HFF-Myc (cell line): ENCODE results near the gene PRKCQ.

Experiments used
- DNase-seq: peaks from one replicate; pipeline ENCODE4 v3.0.0-alpha.2; 2011; ENCODE audit warnings: low read depth; ENCODE audit errors: extremely low read depth
- H3K4me3 ChIP-seq: replicated peaks from 2 replicates; pipeline ENCODE4 v1.5.1; 2011; ENCODE audit warnings: low read depth, mild to moderate bottlenecking, control low read depth, low read length
- CTCF ChIP-seq: IDR thresholded peaks from 2 replicates; pipeline ENCODE4 v1.5.1; 2012; ENCODE audit warnings: mild to moderate bottlenecking, low read depth, low read length, control low read depth; ENCODE audit errors: missing control alignments

PRKCQ gene

DNA sequence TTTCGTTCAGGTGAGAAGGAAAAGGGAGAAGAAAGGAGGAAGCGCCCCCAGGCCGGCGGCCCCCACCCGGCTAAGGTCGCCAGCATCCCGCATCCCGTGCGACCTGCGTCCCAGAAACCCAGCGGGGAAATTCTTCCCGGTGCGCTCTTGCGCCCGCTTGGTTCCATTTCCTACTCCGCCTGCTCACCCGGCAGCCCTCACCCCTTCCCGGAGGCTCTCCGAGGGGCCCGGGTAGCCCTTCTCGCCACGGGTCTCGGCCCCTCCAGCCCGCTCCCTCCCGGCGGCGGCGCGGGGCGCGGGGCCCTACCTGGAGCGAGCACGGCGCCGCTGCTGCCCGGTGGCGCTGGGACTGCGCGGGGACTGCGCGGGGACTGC is at the start of gene PRKCQ:
TSS of gene PRKCQ (minus strand) at position 373 of the 375 bp plus-strand sequence. CDS start 65,141 bp downstream, outside the sequence.
- no peak for DNase-seq
- H3K4me3 ChIP-seq = peak within 1 kb of the TSS; percentile 87
- no peak for TF ChIP-seq CTCF

GRCh38 chr10:6625428-6625827 is 45.4 kb upstream of the PRKCQ start:
- no peak overlapping the region for H3K4me3 ChIP-seq
- no peak for TF ChIP-seq CTCF
- no peak for DNase-seq

DNA sequence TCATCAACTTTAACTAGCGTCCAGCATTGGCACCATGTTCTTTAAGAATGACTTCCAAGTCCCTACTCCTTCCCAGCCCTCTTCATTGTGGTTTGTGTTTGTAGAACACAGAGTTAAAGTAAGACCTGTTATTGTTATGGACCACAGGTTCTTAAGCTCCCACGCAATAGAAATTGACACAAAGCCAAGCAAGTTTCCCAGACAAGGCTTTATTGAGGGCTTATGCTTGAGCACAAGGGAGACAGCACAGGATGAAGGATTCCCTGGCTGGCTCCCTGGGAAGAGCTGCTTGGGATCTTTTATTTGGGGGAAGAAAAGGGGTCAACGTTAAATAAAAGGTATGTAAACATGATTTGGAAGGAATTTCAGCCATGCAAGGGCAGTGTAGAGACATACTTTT is 44.3 kb upstream of the PRKCQ start:
- DNase-seq = no peak
- no peak for TF ChIP-seq CTCF
- no peak overlapping the region for H3K4me3 ChIP-seq

DNA sequence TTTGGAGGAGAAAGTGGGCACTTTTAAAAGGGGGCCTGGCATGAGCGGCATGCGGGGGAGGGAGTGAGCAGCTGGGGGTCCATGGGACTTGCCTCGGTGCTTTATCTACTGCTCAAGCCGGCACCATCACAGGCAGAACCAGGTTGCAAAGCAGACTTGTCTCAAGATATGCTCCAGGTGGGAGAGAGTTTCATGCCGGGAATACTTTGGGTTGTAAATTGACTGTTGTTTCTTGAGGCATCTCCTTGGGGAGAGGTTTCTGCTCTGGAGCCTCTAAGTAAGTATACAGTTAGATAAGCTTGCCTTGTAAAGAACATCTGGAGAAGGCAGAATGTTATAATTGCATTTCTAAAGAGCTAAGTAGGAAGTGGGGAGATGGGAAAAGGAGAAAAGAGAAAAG is 42.8 kb upstream of the PRKCQ start:
- no peak overlapping the region for H3K4me3 ChIP-seq
- no peak for DNase-seq
- TF ChIP-seq CTCF = no peak

DNA sequence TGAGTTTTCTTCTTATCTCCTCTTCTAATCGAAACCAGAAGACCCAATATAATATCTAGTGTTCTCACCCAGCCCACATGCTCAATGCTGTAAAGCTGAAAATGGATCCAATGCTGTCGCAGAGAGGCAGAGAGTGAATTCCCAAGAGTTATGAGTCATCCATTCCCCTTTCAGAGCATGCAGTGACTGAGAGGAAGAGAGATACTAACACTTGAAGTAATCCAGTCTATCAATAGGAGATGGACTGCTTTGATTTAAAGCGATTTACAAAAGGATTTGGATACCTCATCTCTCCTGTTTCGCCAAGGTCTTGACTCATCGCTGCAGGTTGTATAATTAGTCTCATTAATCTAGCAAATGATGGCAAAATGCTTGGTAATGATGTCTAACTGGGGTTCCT is 41.5 kb upstream of the PRKCQ start:
- TF ChIP-seq CTCF = no peak
- H3K4me3 ChIP-seq = no peak overlapping the region
- peak; percentile 9 for DNase-seq

GRCh38 chr10:6619660-6620059 is 39.6 kb upstream of the PRKCQ start:
- peak; percentile 11 for DNase-seq
- no peak overlapping the region for H3K4me3 ChIP-seq
- no peak for TF ChIP-seq CTCF

DNA sequence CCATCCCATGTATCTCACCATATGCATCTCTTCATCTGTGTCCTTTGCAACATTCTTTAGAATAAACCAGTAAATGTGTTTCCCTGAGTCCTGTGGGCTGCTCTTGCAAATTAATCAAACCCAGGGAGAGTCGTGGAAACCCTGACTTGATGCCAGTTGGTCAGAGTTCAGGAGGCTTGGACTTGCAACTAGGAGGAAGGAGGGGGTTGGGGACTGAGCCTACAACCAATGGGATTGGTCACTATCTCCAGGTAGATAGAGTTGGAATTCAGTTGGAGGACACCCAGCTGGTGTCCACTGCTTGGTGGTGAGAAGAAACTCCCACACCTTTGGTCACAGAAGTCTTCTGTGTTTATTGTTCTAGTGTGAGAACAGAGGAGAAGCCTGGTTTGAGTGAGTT is 38.3 kb upstream of the PRKCQ start:
- H3K4me3 ChIP-seq = no peak overlapping the region
- no peak for TF ChIP-seq CTCF
- DNase-seq = no peak
